ENCODE data around the gene HK3.

GRCh38 chr5:176878906-176879662 is 20.1 kb downstream of the HK3 start:
- TF ChIP-seq NCOA2 (IDR thresholded peaks at IDR 0.05; ENCODE audit: partially characterized antibody in 2 of 2) (no peak), BCLAF1 (IDR thresholded peaks at IDR 0.05; ENCODE audit: borderline replicate concordance in 1 of 2, control insufficient read depth in 1 of 2, low read depth in 2 of 2, low read length in 1 of 2) (no peak), ZNF561 (CRISPR knock-in tag; conservative IDR thresholded peaks at IDR 0.05) (no peak), BRF2 (IDR thresholded peaks at IDR 0.05; ENCODE audit: borderline replicate concordance, insufficient read depth, insufficient read length) (no peak), NFYB (IDR thresholded peaks at IDR 0.05; ENCODE audit: extremely low read depth, insufficient read length) (no peak), FOXA3 (CRISPR knock-in tag; conservative IDR thresholded peaks at IDR 0.05 in 1 of 2, IDR thresholded peaks at IDR 0.05 in 1 of 2) (no peak), ZNF274 (IDR thresholded peaks at IDR 0.05; ENCODE audit: borderline replicate concordance, low read depth, low read length) (no peak)

Measured in K562 (cell line).